ENCODE measurements around the gene MON1A. TPM values are rescaled to one million over a fixed set of nuclear protein-coding genes. Genes with fewer than 3 reads are reported as not detected.
"Not testable (repeated sequence)": the region's sequence is repeated elsewhere in the genome, so short reads cannot be mapped to it uniquely, and the experiment has no call there.

MON1A gene
- total and polyA plus RNA-seq, 7 donors = 5.4 to 16.3 (median 10.4) TPM

GRCh38 chr3:49926117-49926728 is 3.4 kb downstream of the MON1A start:
- TF ChIP-seq POLR2AphosphoS5 (IDR thresholded peaks at IDR 0.05) = no peak
- no peak for TF ChIP-seq EP300 (IDR thresholded peaks at IDR 0.05)
- TF ChIP-seq POLR2A (IDR thresholded peaks at IDR 0.05) = no peak
- no peak for TF ChIP-seq CTCF (IDR thresholded peaks at IDR 0.05)
- H3K9me3 ChIP-seq = no peaks in the 10 kb centered on the region
- peaks cover 0 to 23% (median 16%) of the 10 kb centered on the region in 4 donors for H3K4me1 ChIP-seq
- intact Hi-C loops (cut with DNase I) = loop anchor here (5.0 kb wide), 1 partner anchor 69 kb away; the partner anchor contains the start of gene TRAIP
- no peaks in the 10 kb centered on the region for H3K27me3 ChIP-seq
- DNase-seq = no peak
- 89 to 91% methylated on average over 4 of the region's 4 CpGs for WGBS, 2 donors
- no peaks in the 10 kb centered on the region for H3K36me3 ChIP-seq
- no peak overlapping the region for H3K27ac ChIP-seq
- no peak overlapping the region for H3K4me3 ChIP-seq

- WGBS, 2 donors = 89 to 92% methylated on average over 2 of the region's 2 CpGs
- Histone ChIP-seq H3K9me3 (no peaks in the 10 kb centered on the region), H3K27ac (no peak overlapping the region), H3K27me3 (no peaks in the 10 kb centered on the region), H3K36me3 (no peaks in the 10 kb centered on the region), H3K4me1 (peaks cover 0 to 21% (median 15%) of the 10 kb centered on the region in 4 donors), H3K4me3 (no peak overlapping the region)
- DNase-seq = no peak
- TF ChIP-seq CTCF (IDR thresholded peaks at IDR 0.05) (no peak), POLR2A (IDR thresholded peaks at IDR 0.05) (no peak), EP300 (IDR thresholded peaks at IDR 0.05) (no peak), POLR2AphosphoS5 (IDR thresholded peaks at IDR 0.05) (no peak)
- intact Hi-C loops (cut with DNase I) = loop anchor here (5.0 kb wide), 1 partner anchor 68 kb away; the partner anchor contains the start of gene TRAIP
Measured at GRCh38 chr3:49925485-49925884, 4.1 kb downstream of the MON1A start.

- Histone ChIP-seq H3K4me3 (no peak overlapping the region), H3K27ac (no peak overlapping the region), H3K36me3 (no peaks in the 10 kb centered on the region), H3K27me3 (no peaks in the 10 kb centered on the region), H3K4me1 (peaks cover 0 to 15% (median 13%) of the 10 kb centered on the region in 4 donors), H3K9me3 (no peaks in the 10 kb centered on the region)
- WGBS, 2 donors = 85 to 89% methylated on average over 2 of the region's 2 CpGs
- intact Hi-C loops (cut with DNase I) = loop anchor here (5.0 kb wide), 1 partner anchor 67 kb away; the partner anchor contains the start of gene TRAIP
- no peak for TF ChIP-seq CTCF (IDR thresholded peaks at IDR 0.05)
- TF ChIP-seq POLR2AphosphoS5 (IDR thresholded peaks at IDR 0.05) = no peak
- TF ChIP-seq POLR2A (IDR thresholded peaks at IDR 0.05) = no peak
- TF ChIP-seq EP300 (IDR thresholded peaks at IDR 0.05) = no peak
- DNase-seq = no peak
Measured at GRCh38 chr3:49924683-49925082, 4.9 kb downstream of the MON1A start.

- DNase-seq; H3K36me3 ChIP-seq; H3K27ac ChIP-seq; H3K27me3 ChIP-seq; H3K4me3 ChIP-seq; H3K4me1 ChIP-seq; H3K9me3 ChIP-seq; intact Hi-C loops (cut with DNase I): not testable (repeated sequence)
- WGBS, 2 donors = 92 to 95% methylated on average over 19 of the region's 19 CpGs
Measured at GRCh38 chr3:49917806-49918590, 11.6 kb downstream of the MON1A start.

- no peak overlapping the region for H3K27ac ChIP-seq
- intact Hi-C loops (cut with DNase I) = no loop called here
- H3K36me3 ChIP-seq = peaks cover 0 to 16% (median 2%) of the 10 kb centered on the region in 4 donors
- no peak for TF ChIP-seq EP300 (IDR thresholded peaks at IDR 0.05)
- TF ChIP-seq POLR2A (IDR thresholded peaks at IDR 0.05) = no peak
- no peak for TF ChIP-seq CTCF (IDR thresholded peaks at IDR 0.05)
- no peak for TF ChIP-seq POLR2AphosphoS5 (IDR thresholded peaks at IDR 0.05)
- H3K4me1 ChIP-seq = no peaks in the 10 kb centered on the region
- no peak overlapping the region for H3K4me3 ChIP-seq
- WGBS, 2 donors = 94 to 96% methylated on average over 5 of the region's 5 CpGs
- H3K9me3 ChIP-seq = no peaks in the 10 kb centered on the region
- DNase-seq = no peak
- H3K27me3 ChIP-seq = no peaks in the 10 kb centered on the region
Measured at GRCh38 chr3:49916686-49917085, 12.9 kb downstream of the MON1A start.
